ENCODE results near the gene INPP5K. TPM values are rescaled to one million over a fixed set of nuclear protein-coding genes. Genes with fewer than 3 reads are reported as not detected.

The INPP5K gene
- total RNA-seq, 4 donors from 2014 or later, result 59.6 to 76.0 (median 73.1) TPM

- H3K9me3 ChIP-seq, result no peaks in the 10 kb centered on the region
- H3K36me3 ChIP-seq, result peaks cover 0 to 88% of the 10 kb centered on the region in 2 donors
- no peak overlapping the region for H3K27ac ChIP-seq
- H3K27me3 ChIP-seq, result no peaks in the 10 kb centered on the region
- peaks cover 0 to 4% (median under 1%) of the 10 kb centered on the region in 3 donors for H3K4me1 ChIP-seq
- 89 to 93% methylated on average over 3 of the region's 5 CpGs for WGBS, 2 donors (ENCODE audit: low coverage in 1 of 2)
- TF ChIP-seq, protein P1, sequence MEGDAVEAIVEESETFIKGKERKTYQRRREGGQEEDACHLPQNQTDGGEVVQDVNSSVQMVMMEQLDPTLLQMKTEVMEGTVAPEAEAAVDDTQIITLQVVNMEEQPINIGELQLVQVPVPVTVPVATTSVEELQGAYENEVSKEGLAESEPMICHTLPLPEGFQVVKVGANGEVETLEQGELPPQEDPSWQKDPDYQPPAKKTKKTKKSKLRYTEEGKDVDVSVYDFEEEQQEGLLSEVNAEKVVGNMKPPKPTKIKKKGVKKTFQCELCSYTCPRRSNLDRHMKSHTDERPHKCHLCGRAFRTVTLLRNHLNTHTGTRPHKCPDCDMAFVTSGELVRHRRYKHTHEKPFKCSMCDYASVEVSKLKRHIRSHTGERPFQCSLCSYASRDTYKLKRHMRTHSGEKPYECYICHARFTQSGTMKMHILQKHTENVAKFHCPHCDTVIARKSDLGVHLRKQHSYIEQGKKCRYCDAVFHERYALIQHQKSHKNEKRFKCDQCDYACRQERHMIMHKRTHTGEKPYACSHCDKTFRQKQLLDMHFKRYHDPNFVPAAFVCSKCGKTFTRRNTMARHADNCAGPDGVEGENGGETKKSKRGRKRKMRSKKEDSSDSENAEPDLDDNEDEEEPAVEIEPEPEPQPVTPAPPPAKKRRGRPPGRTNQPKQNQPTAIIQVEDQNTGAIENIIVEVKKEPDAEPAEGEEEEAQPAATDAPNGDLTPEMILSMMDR (IDR thresholded peaks at IDR 0.05), result no peak
- TF ChIP-seq POLR2AphosphoS5 (IDR thresholded peaks at IDR 0.05) (no peak), EP300 (IDR thresholded peaks at IDR 0.05) (no peak), POLR2A (IDR thresholded peaks at IDR 0.05) (no peak)
- H3K4me3 ChIP-seq, result no peak overlapping the region
- ATAC-seq, result no peak
Observed at GRCh38 chr17:1522626-1523025, 6.2 kb upstream of the INPP5K start.

DNA sequence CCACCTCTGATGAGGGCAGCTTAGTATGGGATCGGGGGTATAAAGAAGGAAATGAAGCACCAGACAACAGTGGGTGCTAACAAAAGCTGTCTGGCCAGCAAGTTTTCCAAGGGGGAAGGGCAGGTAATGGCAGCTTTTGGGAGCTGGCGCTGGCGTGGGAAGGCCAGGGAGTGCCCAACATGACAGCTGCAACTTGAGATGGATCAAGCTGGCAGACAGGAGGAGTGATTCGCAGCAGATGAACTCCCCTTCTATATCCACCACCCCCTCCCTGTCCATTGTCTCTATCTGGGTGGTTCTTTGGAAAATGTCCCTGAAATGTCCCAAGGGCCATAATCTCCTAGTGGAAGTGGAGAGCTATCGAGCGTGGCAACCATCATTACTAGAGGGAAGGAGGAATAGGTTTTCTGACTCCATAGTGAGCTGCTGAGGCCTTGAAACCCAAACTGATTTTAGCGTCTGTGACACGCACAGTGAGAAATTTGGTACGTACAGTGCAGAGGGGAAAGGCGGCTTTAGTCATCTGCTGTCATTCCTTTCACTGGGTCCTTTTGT is 4.8 kb upstream of the INPP5K start:
- TF ChIP-seq EP300 (IDR thresholded peaks at IDR 0.05) (no peak), POLR2AphosphoS5 (IDR thresholded peaks at IDR 0.05) (no peak), POLR2A (IDR thresholded peaks at IDR 0.05) (no peak)
- TF ChIP-seq, protein P1 (IDR thresholded peaks at IDR 0.05), result no peak
- no peak for ATAC-seq
- peaks cover 0 to 10% (median 6%) of the 10 kb centered on the region in 3 donors for H3K4me1 ChIP-seq
- 80 to 82% methylated on average over 7 to 10 of the region's 10 CpGs for WGBS, 2 donors (ENCODE audit: low coverage in 1 of 2)
- no peaks in the 10 kb centered on the region for H3K9me3 ChIP-seq
- H3K36me3 ChIP-seq, result peaks cover 0 to 73% of the 10 kb centered on the region in 2 donors
- H3K27ac ChIP-seq, result no peak overlapping the region
- no peak overlapping the region for H3K4me3 ChIP-seq
- no peaks in the 10 kb centered on the region for H3K27me3 ChIP-seq

DNA sequence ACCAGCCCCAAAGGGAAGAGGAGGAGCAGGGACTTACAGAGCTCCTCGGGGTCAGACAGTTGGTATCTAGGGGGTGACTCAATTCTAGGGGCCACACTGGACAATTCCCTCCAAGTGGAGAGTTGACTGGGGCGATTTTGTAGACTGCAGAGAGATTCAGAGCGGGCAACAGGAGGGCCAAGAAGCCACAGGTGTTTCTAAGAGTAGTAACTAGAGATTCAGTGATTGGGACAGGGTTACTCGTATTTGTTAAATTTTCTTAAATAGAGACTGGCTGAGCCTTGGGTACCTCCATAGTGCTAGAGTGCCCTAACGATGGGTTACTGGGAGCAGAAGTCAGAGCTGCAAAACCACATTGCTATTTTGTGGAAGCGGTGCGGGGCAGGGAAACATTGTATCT is 3.3 kb upstream of the INPP5K start:
- no peak for ATAC-seq
- Histone ChIP-seq H3K4me3 (no peak overlapping the region), H3K9me3 (no peaks in the 10 kb centered on the region), H3K36me3 (peaks cover 0 to 60% of the 10 kb centered on the region in 2 donors), H3K27me3 (no peaks in the 10 kb centered on the region), H3K27ac (no peak overlapping the region), H3K4me1 (peaks cover 4 to 23% (median 13%) of the 10 kb centered on the region in 3 donors)
- TF ChIP-seq POLR2AphosphoS5 (IDR thresholded peaks at IDR 0.05), result no peak
- no peak for TF ChIP-seq POLR2A (IDR thresholded peaks at IDR 0.05)
- TF ChIP-seq, protein P1 (IDR thresholded peaks at IDR 0.05), result no peak
- TF ChIP-seq EP300 (IDR thresholded peaks at IDR 0.05), result no peak
- 83 to 84% methylated on average over 7 of the region's 7 CpGs for WGBS, 2 donors (ENCODE audit: low coverage in 1 of 2)

- Histone ChIP-seq H3K4me3 (no peak overlapping the region), H3K9me3 (no peaks in the 10 kb centered on the region), H3K27ac (no peak overlapping the region), H3K27me3 (no peaks in the 10 kb centered on the region), H3K4me1 (peaks cover 4 to 36% (median 16%) of the 10 kb centered on the region in 3 donors), H3K36me3 (peaks cover 0 to 58% of the 10 kb centered on the region in 2 donors)
- TF ChIP-seq, protein P1 (IDR thresholded peaks at IDR 0.05), result no peak
- TF ChIP-seq POLR2A (IDR thresholded peaks at IDR 0.05) (no peak), EP300 (IDR thresholded peaks at IDR 0.05) (no peak)
- WGBS, 2 donors (ENCODE audit: low coverage in 1 of 2), result 56 to 78% methylated on average over 1 to 2 of the region's 2 CpGs
- ATAC-seq, result no peak
Observed at GRCh38 chr17:1518410-1518809, 2.0 kb upstream of the INPP5K start.
